Stomach (tissue), 19 donors: Measurements from ENCODE around the gene MMD2. TPM values are rescaled to one million over a fixed set of nuclear protein-coding genes. Genes with fewer than 3 reads are reported as not detected.
A peak's percentile ranks its signal among the peaks of the same experiment; 100 is the strongest.

Source experiments
- DNase-seq, 2 donors: peaks; one replicate each; pipeline versions ENCODE4 v3.0.0 to v3.0.0-alpha.2; 2013 to 2019
- H3K27ac ChIP-seq, 5 donors: fragments of 200-600 bp in 4 of 5; sonication (generic) in 4 of 5; one replicate each; pipeline ENCODE4 v1.5.1; 2013 to 2019; ENCODE audit warnings: mild to moderate bottlenecking in 1 of 5, moderate library complexity in 1 of 5
- H3K27me3 ChIP-seq, 3 donors: fragments of 200-600 bp; sonication (generic); one replicate each; pipeline ENCODE4 v1.5.1; 2017 to 2019; ENCODE audit warnings: mixed run types in 1 of 3
- H3K36me3 ChIP-seq, 4 donors: fragments of 200-600 bp; sonication (generic); 1 replicate in 3 of 4; 2 replicates in 1 of 4; pipeline ENCODE4 v1.5.1; 2016 to 2019
- H3K4me1 ChIP-seq, 4 donors: fragments of 200-600 bp; sonication (generic); one replicate each; pipeline ENCODE4 v1.5.1; 2016 to 2019
- H3K4me3 ChIP-seq, 4 donors: fragments of 200-600 bp; sonication (generic) in 3 of 4; one replicate each; pipeline ENCODE4 v1.5.1; 2016 to 2019; ENCODE audit warnings: mild to moderate bottlenecking in 1 of 4
- H3K9me3 ChIP-seq, 4 donors: fragments of 200-600 bp; sonication (generic); one replicate each; pipeline ENCODE4 v1.5.1; 2016 to 2019
- EP300 ChIP-seq: sonication (generic); formaldehyde crosslinking; IDR thresholded peaks from one replicate; pipeline ENCODE4 v1.6.1; 2017; ENCODE audit warnings: antibody characterized with exemption
- POLR2A ChIP-seq, 4 donors: fragments of 450-650 bp; IDR thresholded peaks; one replicate each; pipeline ENCODE4 v1.6.1; 2016; ENCODE audit warnings: antibody characterized with exemption in 4 of 4, control low read depth in 2 of 4, mild to moderate bottlenecking in 1 of 4, moderate library complexity in 1 of 4
- POLR2AphosphoS5 ChIP-seq, 3 donors: sonication (generic); formaldehyde crosslinking; IDR thresholded peaks; one replicate each; pipeline ENCODE4 v1.6.1; 2016; ENCODE audit warnings: antibody characterized with exemption in 3 of 3
- WGBS, 5 donors: extraction: QIAGEN DNeasy Blood & Tissue Kit in 3 of 5; methylation state at CpG; one replicate each; pipeline versions ENCODE4 v1.1.5 to v1.1.7; 2013 to 2018; 5-methylcytosine and 5-hydroxymethylcytosine counted together
- intact Hi-C: fragments of 100-400 bp; cut with DNase I; formaldehyde crosslinking; loops from one replicate; pipeline ENCODE4 v1.15.1; 2023; ENCODE audit warnings: low total_unique reads
- long read RNA-seq, 10 donors: transcript quantifications; one replicate each; lab custom pipeline, GENCODE V29; 2026
- polyA plus RNA-seq, 3 donors: library from polyadenylated mRNA; stranded (reverse); fragments of 200-250 nt; gene quantifications; one replicate each; pipeline ENCODE4 v1.2.3, GENCODE V29; 2013
- total RNA-seq, 5 donors: library from RNA; depleted of rRNA; stranded (reverse); fragments of >200 nt; gene quantifications; one replicate each; pipeline versions ENCODE4 v1.1.0 to v1.2.3, GENCODE V29; 2014 to 2016
- TF ChIP-seq, protein P1 (sequence below), 7 experiments: fragments of 450-650 bp in 4 of 7; fragments of 200-600 bp in 3 of 7; sonication (generic) in 3 of 7; IDR thresholded peaks; one replicate each; pipeline ENCODE4 v1.5.1; 2016 to 2019; ENCODE audit warnings: antibody characterized with exemption in 7 of 7, control low read depth in 2 of 7, mild to moderate bottlenecking in 1 of 7
- donor health status: healthy with polysubstance abuse.
- donor health status: Bipolar disorder and iron deficiency.
- donor health status: healthy.

The MMD2 gene
- total RNA-seq (not detected), polyA plus RNA-seq (not detected)
- long read RNA-seq, donor 1, result 0 reads
- long read RNA-seq, donor 2, partial matches to known transcripts, result 0 of 1 reads
- long read RNA-seq, donor 2, other reads (novel, unspliced or antisense), result 0 of 1 reads
- long read RNA-seq, donor 3, result 0 reads
- long read RNA-seq, donor 4, result 0 reads
- long read RNA-seq, donor 5, result 0 reads
- long read RNA-seq, donor 6, partial matches to known transcripts, result 0 of 1 reads
- long read RNA-seq, donor 6, other reads (novel, unspliced or antisense), result 0 of 1 reads
- long read RNA-seq, donor 7, result 0 reads
- long read RNA-seq, donor 8, result 0 reads
- long read RNA-seq, donor 9, result 0 reads
- long read RNA-seq, donor 10, result 0 reads

DNA sequence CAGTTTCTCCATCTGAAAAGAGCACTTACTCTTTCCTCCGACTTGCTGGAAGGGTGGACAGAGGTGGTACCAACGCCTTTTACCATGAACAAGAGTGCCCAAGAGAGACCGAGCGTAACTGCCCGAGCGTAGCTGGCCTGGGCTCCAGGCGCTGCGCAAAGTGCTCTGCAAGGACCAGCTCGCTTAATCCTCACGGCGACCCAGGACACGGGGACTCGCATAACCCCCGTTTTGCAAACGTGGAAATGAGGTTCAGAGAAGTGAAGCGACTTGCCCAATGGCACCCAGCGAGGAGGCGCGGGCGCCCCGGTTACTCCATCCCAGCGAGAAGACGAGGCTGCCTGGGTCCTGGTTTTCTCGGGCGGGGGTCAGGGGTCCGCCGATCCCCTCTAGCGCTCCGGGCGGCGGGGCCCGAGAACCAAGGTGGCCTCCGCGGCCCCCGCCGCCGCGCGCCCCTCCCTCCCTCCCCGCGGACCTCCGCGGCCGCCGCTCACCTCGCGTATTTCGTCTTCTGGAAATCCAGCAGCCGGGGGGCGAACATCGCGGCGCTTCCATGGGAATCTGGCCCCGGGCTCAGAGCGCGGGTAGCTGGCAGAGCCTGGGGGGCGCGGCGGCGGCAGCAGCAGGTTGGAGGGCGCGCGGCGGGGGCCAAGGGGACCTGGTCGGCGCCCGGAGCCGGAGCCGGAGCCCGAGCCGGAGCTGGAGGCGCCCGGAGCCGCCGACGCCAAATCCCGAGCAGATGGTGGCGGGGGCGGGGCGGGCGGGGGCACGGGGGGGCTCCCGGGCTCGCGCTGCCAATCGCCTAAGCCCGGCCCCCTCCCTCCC, at the start of gene MMD2:
TSS of gene MMD2 (minus strand) at position 711 of the 825 bp plus-strand sequence. CDS start at position 541, 170 bp downstream.
- peak within 1 kb of the TSS; percentile 43 to 56 (median 47) for H3K4me3 ChIP-seq
- no peaks in the 10 kb centered on the region for H3K36me3 ChIP-seq
- intact Hi-C loops, result no loop called here
- no peaks in the 10 kb centered on the region for H3K9me3 ChIP-seq
- peaks cover 5 to 96% (median 38%) of the 10 kb centered on the region in 3 donors for H3K27me3 ChIP-seq
- peaks cover 11 to 15% (median 13%) of the 10 kb centered on the region in 4 donors for H3K4me1 ChIP-seq
- H3K27ac ChIP-seq, result no peak within 1 kb of the TSS
- peak in 1 of 2 donors; percentile 43 for DNase-seq
- WGBS, 5 donors, result 5 to 13% (median 5%) methylated on average over 23 to 87 of the region's 87 CpGs
- TF ChIP-seq, protein P1, sequence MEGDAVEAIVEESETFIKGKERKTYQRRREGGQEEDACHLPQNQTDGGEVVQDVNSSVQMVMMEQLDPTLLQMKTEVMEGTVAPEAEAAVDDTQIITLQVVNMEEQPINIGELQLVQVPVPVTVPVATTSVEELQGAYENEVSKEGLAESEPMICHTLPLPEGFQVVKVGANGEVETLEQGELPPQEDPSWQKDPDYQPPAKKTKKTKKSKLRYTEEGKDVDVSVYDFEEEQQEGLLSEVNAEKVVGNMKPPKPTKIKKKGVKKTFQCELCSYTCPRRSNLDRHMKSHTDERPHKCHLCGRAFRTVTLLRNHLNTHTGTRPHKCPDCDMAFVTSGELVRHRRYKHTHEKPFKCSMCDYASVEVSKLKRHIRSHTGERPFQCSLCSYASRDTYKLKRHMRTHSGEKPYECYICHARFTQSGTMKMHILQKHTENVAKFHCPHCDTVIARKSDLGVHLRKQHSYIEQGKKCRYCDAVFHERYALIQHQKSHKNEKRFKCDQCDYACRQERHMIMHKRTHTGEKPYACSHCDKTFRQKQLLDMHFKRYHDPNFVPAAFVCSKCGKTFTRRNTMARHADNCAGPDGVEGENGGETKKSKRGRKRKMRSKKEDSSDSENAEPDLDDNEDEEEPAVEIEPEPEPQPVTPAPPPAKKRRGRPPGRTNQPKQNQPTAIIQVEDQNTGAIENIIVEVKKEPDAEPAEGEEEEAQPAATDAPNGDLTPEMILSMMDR (IDR thresholded peaks at IDR 0.05), result no peak
- TF ChIP-seq POLR2A (IDR thresholded peaks at IDR 0.05) (no peak), EP300 (no peak), POLR2AphosphoS5 (IDR thresholded peaks at IDR 0.05) (no peak)

DNA sequence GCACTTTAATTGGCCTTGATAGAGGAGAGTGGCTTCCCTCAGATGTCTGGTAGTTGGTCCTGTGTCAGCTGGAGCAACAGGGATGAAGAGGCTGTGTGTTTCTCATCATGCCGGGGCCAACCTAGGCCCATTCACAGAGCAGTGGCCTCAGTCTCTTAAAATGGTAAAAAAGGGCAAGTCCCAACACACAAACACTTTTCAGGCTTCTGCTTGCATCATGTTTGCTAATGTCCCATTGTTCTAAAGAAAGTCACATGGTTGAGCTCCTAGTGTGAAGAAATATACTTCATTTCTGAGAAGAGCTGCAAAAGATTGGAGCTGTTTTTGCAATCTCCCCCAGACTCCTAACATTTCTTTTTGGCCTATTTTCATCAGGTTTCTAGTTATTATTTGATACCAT, 46.1 kb upstream of the MMD2 start:
- H3K4me1 ChIP-seq, result no peaks in the 10 kb centered on the region
- intact Hi-C loops, result no loop called here
- WGBS, 5 donors, result 80 to 96% (median 93%) methylated on average over 1 of the region's 1 CpG
- TF ChIP-seq POLR2AphosphoS5 (IDR thresholded peaks at IDR 0.05), result no peak
- TF ChIP-seq, protein P1 (IDR thresholded peaks at IDR 0.05), result no peak
- TF ChIP-seq EP300, result no peak
- no peak for TF ChIP-seq POLR2A (IDR thresholded peaks at IDR 0.05)
- H3K9me3 ChIP-seq, result peaks cover 0 to 17% (median 0%) of the 10 kb centered on the region in 4 donors
- H3K36me3 ChIP-seq, result peaks cover 2 to 64% (median 39%) of the 10 kb centered on the region in 4 donors
- no peak overlapping the region for H3K4me3 ChIP-seq
- no peaks in the 10 kb centered on the region for H3K27me3 ChIP-seq
- H3K27ac ChIP-seq, result no peak overlapping the region
- DNase-seq, result no peak

- intact Hi-C loops, result no loop called here
- H3K4me1 ChIP-seq, result no peaks in the 10 kb centered on the region
- H3K27ac ChIP-seq, result no peak overlapping the region
- DNase-seq, result no peak
- no peak overlapping the region for H3K4me3 ChIP-seq
- TF ChIP-seq POLR2AphosphoS5 (IDR thresholded peaks at IDR 0.05), result no peak
- no peak for TF ChIP-seq POLR2A (IDR thresholded peaks at IDR 0.05)
- peaks cover 9 to 75% (median 57%) of the 10 kb centered on the region in 4 donors for H3K36me3 ChIP-seq
- no peaks in the 10 kb centered on the region for H3K9me3 ChIP-seq
- WGBS, 5 donors, result 87 to 97% (median 95%) methylated on average over 5 of the region's 5 CpGs
- no peaks in the 10 kb centered on the region for H3K27me3 ChIP-seq
These were observed 42.9 kb upstream of the MMD2 start for GRCh38 chr7:5001911-5002310.

DNA sequence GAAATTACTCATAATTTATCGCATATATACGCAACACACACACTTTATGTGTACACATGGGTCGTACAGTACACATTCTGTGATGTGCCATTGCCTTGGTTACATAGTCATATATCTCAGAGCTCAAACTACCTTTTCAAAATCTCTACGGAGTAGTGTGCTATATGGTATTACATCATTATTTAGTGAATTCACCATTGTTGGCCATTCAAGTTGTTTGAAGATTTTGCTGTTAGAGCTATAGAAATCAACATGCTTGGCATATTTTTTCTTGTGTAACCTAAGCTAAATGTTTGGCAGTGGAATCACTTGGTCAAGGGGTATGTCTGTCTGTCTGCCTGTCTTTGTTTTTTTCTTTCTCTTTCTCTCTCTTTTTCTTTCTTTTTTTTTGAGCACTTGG, 42.0 kb upstream of the MMD2 start:
- Histone ChIP-seq H3K9me3 (no peaks in the 10 kb centered on the region), H3K4me1 (no peaks in the 10 kb centered on the region), H3K4me3 (no peak overlapping the region), H3K27me3 (no peaks in the 10 kb centered on the region), H3K36me3 (peaks cover 17 to 81% (median 63%) of the 10 kb centered on the region in 4 donors), H3K27ac (no peak overlapping the region)
- no peak for DNase-seq
- TF ChIP-seq EP300 (no peak), POLR2A (IDR thresholded peaks at IDR 0.05) (no peak), POLR2AphosphoS5 (IDR thresholded peaks at IDR 0.05) (no peak)
- TF ChIP-seq, protein P1 (IDR thresholded peaks at IDR 0.05), result no peak
- WGBS, 5 donors, result 80 to 88% (median 86%) methylated on average over 4 of the region's 4 CpGs
- intact Hi-C loops, result no loop called here
